B cell (primary cell): ENCODE data around the gene IL25. TPM values are rescaled to one million over a fixed set of nuclear protein-coding genes. Genes with fewer than 3 reads are reported as not detected.

Experiments used
- ATAC-seq: fragments of 200-7000 bp; cut with Tn5 transposase; one replicate; pipeline ENCODE4 v1.10.0; 2021; ENCODE audit warnings: low read depth, mild to moderate bottlenecking, moderate number of reproducible peaks, moderate library complexity
- CTCF ChIA-PET: fragments of 350-600 bp; sonication (Branson Sonifier 250); formaldehyde crosslinking; loops from one replicate; lab custom pipeline; 2021; ENCODE audit warnings: antibody characterized with exemption, inconsistent platforms; lab: Charles Lee
- POLR2A ChIA-PET: fragments of 350-600 bp; sonication (Branson Sonifier 250); formaldehyde crosslinking; loops from one replicate; lab custom pipeline; 2021; ENCODE audit warnings: antibody characterized with exemption; lab: Charles Lee
- DNase-seq: peaks from one replicate; pipeline ENCODE4 v3.0.0; 2013
- H2AFZ ChIP-seq: 2 replicates; pipeline ENCODE4 v1.6.1; 2012; ENCODE audit warnings: mild to moderate bottlenecking, low read depth, low read length; ENCODE audit not compliant: insufficient read depth, poor library complexity, severe bottlenecking
- H3K27ac ChIP-seq, 2 donors: 1 replicate in 1 of 2; 2 replicates in 1 of 2; pipeline ENCODE4 v1.5.1; 2012 to 2013; ENCODE audit warnings: low read length in 2 of 2, mild to moderate bottlenecking in 2 of 2, moderate library complexity in 1 of 2
- H3K27me3 ChIP-seq, 4 experiments: fragments of 200-600 bp in 1 of 4; sonication (generic) in 1 of 4; replicated peaks in 1 of 4; 1 replicate in 2 of 4; 2 replicates in 2 of 4; pipeline versions ENCODE4 v1.6.1 to v1.7.0; 2013 to 2016; ENCODE audit warnings: low read length in 3 of 4, mild to moderate bottlenecking in 2 of 4, mixed read lengths in 1 of 4, moderate library complexity in 1 of 4; ENCODE audit not compliant: insufficient read depth in 4 of 4, control insufficient read depth in 3 of 4; ENCODE audit errors: control extremely low read depth in 1 of 4
- H3K36me3 ChIP-seq, 2 experiments: replicated peaks in 1 of 2; 1 replicate in 1 of 2; 2 replicates in 1 of 2; pipeline versions ENCODE4 v1.6.1 to v1.7.1; 2013; ENCODE audit warnings: low read length in 1 of 2; ENCODE audit not compliant: insufficient read depth in 2 of 2, control insufficient read depth in 1 of 2; ENCODE audit errors: control extremely low read depth in 1 of 2, extremely low read depth in 1 of 2
- H3K4me1 ChIP-seq, 2 donors: fragments of 200-600 bp in 1 of 2; sonication (generic) in 1 of 2; 1 replicate in 1 of 2; 2 replicates in 1 of 2; pipeline versions ENCODE4 v1.5.1 to v1.6.1; 2013 to 2017; ENCODE audit warnings: low read length in 2 of 2; ENCODE audit not compliant: control insufficient read depth in 2 of 2, insufficient read depth in 2 of 2
- H3K4me2 ChIP-seq: replicated peaks from 2 replicates; pipeline ENCODE3; 2012; ENCODE audit warnings: mild to moderate bottlenecking, low read depth, low read length; ENCODE audit not compliant: poor library complexity, severe bottlenecking
- H3K4me3 ChIP-seq, 5 experiments: fragments of 200-600 bp in 1 of 5; sonication (generic) in 1 of 5; 1 replicate in 3 of 5; 2 replicates in 2 of 5; pipeline versions ENCODE4 v1.5.1 to v1.7.0; 2011 to 2016; ENCODE audit warnings: low read length in 4 of 5, mild to moderate bottlenecking in 4 of 5, low read depth in 2 of 5, control low read depth in 1 of 5, moderate library complexity in 1 of 5; ENCODE audit not compliant: insufficient read depth in 1 of 5; ENCODE audit errors: control extremely low read depth in 1 of 5, extremely low read depth in 1 of 5
- H3K79me2 ChIP-seq: fragments of 200-600 bp; sonication (generic); one replicate; pipeline ENCODE4 v1.6.0; 2016; ENCODE audit warnings: low read length; ENCODE audit not compliant: control insufficient read depth, insufficient read depth
- H3K9ac ChIP-seq: fragments of 200-600 bp; sonication (generic); 2 replicates; pipeline ENCODE4 v1.6.1; 2017; ENCODE audit warnings: mild to moderate bottlenecking, low read length, moderate library complexity
- H3K9me3 ChIP-seq, 3 donors: one replicate each; pipeline versions ENCODE4 v1.6.1 to v1.7.1; 2013; ENCODE audit warnings: low read length in 2 of 3; ENCODE audit not compliant: control insufficient read depth in 2 of 3, insufficient read depth in 1 of 3; ENCODE audit errors: control extremely low read depth in 1 of 3
- H4K20me1 ChIP-seq: 2 replicates; pipeline ENCODE4 v1.6.0; 2012; ENCODE audit warnings: mild to moderate bottlenecking, low read length; ENCODE audit not compliant: insufficient read depth, control insufficient read depth, poor library complexity, severe bottlenecking
- H3K27ac Mint-ChIP-seq: one replicate; pipeline ENCODE4 v1.8.0; 2021; ENCODE audit warnings: mixed read lengths
- H3K27me3 Mint-ChIP-seq: one replicate; pipeline ENCODE4 v1.8.0; 2021; ENCODE audit warnings: mixed read lengths
- H3K4me1 Mint-ChIP-seq: one replicate; pipeline ENCODE4 v1.8.0; 2021; ENCODE audit warnings: mixed read lengths
- H3K4me3 Mint-ChIP-seq: one replicate; pipeline ENCODE4 v1.8.0; 2021; ENCODE audit warnings: mixed read lengths
- H3K9me3 Mint-ChIP-seq: one replicate; pipeline ENCODE4 v1.8.0; 2022; ENCODE audit warnings: mixed read lengths; ENCODE audit not compliant: insufficient read depth
- EZH2 ChIP-seq: IDR thresholded peaks from 2 replicates; pipeline ENCODE4 v1.6.1; 2012; ENCODE audit warnings: borderline replicate concordance, low read depth, mild to moderate bottlenecking, moderate library complexity, low read length; ENCODE audit not compliant: insufficient read depth, poor library complexity, severe bottlenecking
- WGBS: methylation state at CpG from one replicate; pipeline ENCODE4 v1.1.5; 2013; ENCODE audit warnings: missing lambda C conversion rate; ENCODE audit not compliant: insufficient coverage; 5-methylcytosine and 5-hydroxymethylcytosine counted together
- intact Hi-C: fragments of 100-400 bp; cut with micrococcal nuclease; formaldehyde crosslinking; loops from one replicate; pipeline ENCODE4 v1.10.0; 2022
- polyA plus RNA-seq: library from polyadenylated mRNA; depleted of rRNA; stranded (reverse); fragments of >200 nt; gene quantifications from 2 replicates; pipeline ENCODE4 v1.2.3, GENCODE V29; 2012
- total RNA-seq, 2 donors: library from RNA; stranded (reverse); fragments of 120-200 nt in 1 of 2; gene quantifications; 1 replicate in 1 of 2; 2 replicates in 1 of 2; pipeline versions ENCODE4 v1.2.3 to v1.2.4, GENCODE V29; 2013 to 2022
- TF ChIP-seq, protein P1 (sequence below): fragments of 200-600 bp; IDR thresholded peaks from one replicate; pipeline ENCODE4 v1.8.0; 2022; ENCODE audit warnings: antibody characterized with exemption, mild to moderate bottlenecking

IL25 gene
- total and polyA plus RNA-seq, 2 donors (not counting 1 experiment from before 2014, with no cell fraction given), result not detected

- H4K20me1 ChIP-seq, result peaks cover 13% of the 10 kb centered on the region
- no peaks in the 10 kb centered on the region for H3K27me3 ChIP-seq
- no peak overlapping the region for H2AFZ ChIP-seq
- H3K9ac ChIP-seq, result no peak overlapping the region
- 87% methylated on average over 9 of the region's 13 CpGs for WGBS
- CTCF ChIA-PET, result interaction anchor here (0.6 to 4.0 kb wide), 21 partner anchors 8 to 1030 kb away, joined by 3 to 24 read pairs (median 4); partner anchors contain the start of genes AP1G2 and PPP1R3E
- H3K4me2 ChIP-seq, result no peak overlapping the region
- H3K4me3 Mint-ChIP-seq, result no peak overlapping the region
- intact Hi-C loops, result no loop called here
- DNase-seq, result no peak
- H3K27ac Mint-ChIP-seq, result no peak overlapping the region
- no peak for ATAC-seq
- H3K79me2 ChIP-seq, result peaks cover 15% of the 10 kb centered on the region
- peaks cover 12 to 15% of the 10 kb centered on the region in 2 donors for H3K4me1 ChIP-seq
- H3K9me3 Mint-ChIP-seq, result no peaks in the 10 kb centered on the region
- no peak for TF ChIP-seq EZH2
- TF ChIP-seq, protein P1, sequence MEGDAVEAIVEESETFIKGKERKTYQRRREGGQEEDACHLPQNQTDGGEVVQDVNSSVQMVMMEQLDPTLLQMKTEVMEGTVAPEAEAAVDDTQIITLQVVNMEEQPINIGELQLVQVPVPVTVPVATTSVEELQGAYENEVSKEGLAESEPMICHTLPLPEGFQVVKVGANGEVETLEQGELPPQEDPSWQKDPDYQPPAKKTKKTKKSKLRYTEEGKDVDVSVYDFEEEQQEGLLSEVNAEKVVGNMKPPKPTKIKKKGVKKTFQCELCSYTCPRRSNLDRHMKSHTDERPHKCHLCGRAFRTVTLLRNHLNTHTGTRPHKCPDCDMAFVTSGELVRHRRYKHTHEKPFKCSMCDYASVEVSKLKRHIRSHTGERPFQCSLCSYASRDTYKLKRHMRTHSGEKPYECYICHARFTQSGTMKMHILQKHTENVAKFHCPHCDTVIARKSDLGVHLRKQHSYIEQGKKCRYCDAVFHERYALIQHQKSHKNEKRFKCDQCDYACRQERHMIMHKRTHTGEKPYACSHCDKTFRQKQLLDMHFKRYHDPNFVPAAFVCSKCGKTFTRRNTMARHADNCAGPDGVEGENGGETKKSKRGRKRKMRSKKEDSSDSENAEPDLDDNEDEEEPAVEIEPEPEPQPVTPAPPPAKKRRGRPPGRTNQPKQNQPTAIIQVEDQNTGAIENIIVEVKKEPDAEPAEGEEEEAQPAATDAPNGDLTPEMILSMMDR, result no peak
- POLR2A ChIA-PET, result no interaction called here
- peaks cover 20% of the 10 kb centered on the region for H3K4me1 Mint-ChIP-seq
- H3K27me3 Mint-ChIP-seq, result peaks cover 3% of the 10 kb centered on the region
- H3K27ac ChIP-seq, result no peak overlapping the region
- no peak overlapping the region for H3K4me3 ChIP-seq
- H3K36me3 ChIP-seq, result peaks cover 7 to 32% of the 10 kb centered on the region in 2 experiments
- no peaks in the 10 kb centered on the region for H3K9me3 ChIP-seq
Measured at GRCh38 chr14:23326491-23327332, 45.9 kb upstream of the IL25 start.
